HL-60 (cell line): ENCODE results near the gene PDLIM5.

Experiments used
- POLR2AphosphoS5 ChIP-seq: IDR thresholded peaks from 2 replicates; pipeline ENCODE4 v1.6.1; 2012; ENCODE audit warnings: low read depth
- TF ChIP-seq, protein P1 (sequence below): IDR thresholded peaks from one replicate; pipeline ENCODE4 v1.5.1; 2011; ENCODE audit warnings: low read length, control low read depth, inconsistent platforms; ENCODE audit not compliant: insufficient read depth

DNA sequence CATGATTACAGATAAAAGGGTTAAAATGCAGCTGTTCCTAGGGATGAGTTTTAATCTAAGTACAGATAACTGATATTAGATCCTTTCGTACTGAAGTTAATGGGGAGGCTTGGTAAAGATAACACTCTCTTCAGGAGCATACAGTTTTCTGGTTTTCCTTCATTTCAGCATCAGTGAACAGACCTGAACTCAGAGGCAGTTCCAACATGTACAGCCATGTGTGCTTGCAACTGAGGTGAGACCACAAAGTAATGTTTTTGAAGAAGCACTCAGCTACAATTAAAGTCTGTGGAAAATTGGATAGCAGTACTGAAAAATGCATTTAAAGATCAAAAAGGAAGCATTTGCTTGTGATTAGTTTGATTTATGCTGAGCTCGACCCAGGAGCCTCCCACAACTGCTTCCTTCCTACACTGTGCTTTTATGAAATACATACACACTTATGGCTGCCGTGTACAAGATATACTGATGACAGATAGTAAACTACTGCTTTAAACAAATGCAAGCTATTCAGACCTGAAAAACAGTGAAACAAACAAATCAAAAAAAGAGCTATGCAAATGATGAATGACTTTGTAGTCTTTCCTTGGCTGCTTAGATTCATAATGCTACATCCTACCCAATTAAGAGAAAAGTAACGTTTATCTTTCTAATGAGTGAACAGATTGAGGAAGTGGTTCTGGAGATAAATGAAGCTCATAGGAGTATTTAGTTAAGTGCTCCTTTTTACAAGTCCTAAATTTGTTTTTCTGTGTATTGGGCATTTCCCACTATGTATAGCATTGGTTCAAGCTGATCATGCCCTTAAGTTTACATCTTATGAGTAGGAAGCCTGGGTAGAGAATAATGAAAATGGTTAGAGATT is 68.4 kb downstream of the PDLIM5 start:
- TF ChIP-seq, protein P1, sequence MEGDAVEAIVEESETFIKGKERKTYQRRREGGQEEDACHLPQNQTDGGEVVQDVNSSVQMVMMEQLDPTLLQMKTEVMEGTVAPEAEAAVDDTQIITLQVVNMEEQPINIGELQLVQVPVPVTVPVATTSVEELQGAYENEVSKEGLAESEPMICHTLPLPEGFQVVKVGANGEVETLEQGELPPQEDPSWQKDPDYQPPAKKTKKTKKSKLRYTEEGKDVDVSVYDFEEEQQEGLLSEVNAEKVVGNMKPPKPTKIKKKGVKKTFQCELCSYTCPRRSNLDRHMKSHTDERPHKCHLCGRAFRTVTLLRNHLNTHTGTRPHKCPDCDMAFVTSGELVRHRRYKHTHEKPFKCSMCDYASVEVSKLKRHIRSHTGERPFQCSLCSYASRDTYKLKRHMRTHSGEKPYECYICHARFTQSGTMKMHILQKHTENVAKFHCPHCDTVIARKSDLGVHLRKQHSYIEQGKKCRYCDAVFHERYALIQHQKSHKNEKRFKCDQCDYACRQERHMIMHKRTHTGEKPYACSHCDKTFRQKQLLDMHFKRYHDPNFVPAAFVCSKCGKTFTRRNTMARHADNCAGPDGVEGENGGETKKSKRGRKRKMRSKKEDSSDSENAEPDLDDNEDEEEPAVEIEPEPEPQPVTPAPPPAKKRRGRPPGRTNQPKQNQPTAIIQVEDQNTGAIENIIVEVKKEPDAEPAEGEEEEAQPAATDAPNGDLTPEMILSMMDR, result no peak
- no peak for TF ChIP-seq POLR2AphosphoS5
